GM19328 (cell line): ENCODE data around the gene OR51B4.
"Not testable (repeated sequence)": the region's sequence is repeated elsewhere in the genome, so short reads cannot be mapped to it uniquely, and the experiment has no call there.

Experiments used
- ATAC-seq: cut with Tn5 transposase; IDR thresholded peaks from one replicate; pipeline ENCODE4 v1.9.1; 2021; ENCODE audit warnings: mild to moderate bottlenecking, moderate library complexity; ENCODE audit not compliant: unreplicated experiment

The OR51B4 gene, protein sequence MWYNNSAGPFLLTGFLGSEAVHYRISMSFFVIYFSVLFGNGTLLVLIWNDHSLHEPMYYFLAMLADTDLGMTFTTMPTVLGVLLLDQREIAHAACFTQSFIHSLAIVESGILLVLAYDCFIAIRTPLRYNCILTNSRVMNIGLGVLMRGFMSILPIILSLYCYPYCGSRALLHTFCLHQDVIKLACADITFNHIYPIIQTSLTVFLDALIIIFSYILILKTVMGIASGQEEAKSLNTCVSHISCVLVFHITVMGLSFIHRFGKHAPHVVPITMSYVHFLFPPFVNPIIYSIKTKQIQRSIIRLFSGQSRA

DNA sequence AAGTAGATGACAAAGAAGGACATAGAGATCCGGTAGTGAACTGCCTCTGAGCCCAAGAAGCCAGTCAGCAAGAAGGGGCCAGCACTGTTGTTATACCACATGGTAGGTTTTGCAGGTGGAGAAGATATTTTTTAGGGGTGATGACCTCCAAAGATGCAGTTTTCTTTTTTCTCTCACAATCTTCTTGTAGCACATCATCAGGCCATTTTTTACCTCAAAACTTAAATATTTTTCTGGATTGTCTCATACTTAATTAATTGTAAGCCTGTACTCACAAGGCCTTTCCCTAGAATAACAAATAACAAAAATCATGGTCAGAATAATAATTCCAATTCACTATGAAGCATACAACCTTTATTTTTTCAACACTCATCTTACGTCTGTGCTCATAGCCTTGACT, at the start of gene OR51B4:
Gene OR51B4 (minus strand): TSS at position 101 of the 400 bp plus-strand sequence. CDS start 0 bp downstream, at position 101.
- ATAC-seq, result no peak

DNA sequence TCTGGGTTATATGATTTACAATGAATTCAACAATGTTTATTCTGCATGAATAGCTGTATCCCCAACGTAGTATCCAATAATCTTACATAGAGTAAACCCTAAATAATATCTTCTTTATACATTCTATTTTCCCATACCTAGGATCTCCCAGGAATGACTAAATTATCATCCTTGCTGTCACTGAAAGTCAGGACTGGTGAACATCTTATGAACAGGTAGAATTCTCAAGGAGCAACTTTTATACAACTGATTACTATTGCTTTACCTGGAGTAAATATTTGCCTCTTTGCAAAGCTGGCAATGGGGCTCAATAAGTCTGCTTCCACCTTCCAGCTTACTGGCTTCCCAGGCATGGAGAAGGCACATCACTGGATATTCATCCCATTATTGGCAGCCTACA, 49.5 kb upstream of the OR51B4 start, which contains the start of gene OR51B6:
Gene OR51B6 (plus strand): TSS at position 301 of the 400 bp plus-strand sequence. CDS start 0 bp downstream, at position 301.
- no peak for ATAC-seq

DNA sequence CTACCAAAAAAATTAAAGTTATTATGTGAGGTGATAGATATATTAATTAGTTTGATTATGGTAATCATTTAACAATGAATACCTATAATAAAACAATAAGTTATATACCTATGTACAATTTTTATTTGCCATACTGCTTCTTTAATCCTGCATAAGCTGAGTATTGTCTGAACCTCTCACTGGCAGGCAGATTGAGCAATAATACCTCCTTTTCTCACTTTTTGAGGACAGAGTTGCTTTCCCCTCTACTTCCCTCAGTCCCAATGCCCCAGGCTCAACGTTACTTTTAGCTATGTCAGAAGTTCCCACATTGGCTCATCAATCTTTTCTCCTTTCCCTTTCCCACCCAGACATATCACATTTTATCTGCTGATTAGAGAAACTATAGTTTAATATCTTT, 47.8 kb upstream of the OR51B4 start:
- no peak for ATAC-seq

DNA sequence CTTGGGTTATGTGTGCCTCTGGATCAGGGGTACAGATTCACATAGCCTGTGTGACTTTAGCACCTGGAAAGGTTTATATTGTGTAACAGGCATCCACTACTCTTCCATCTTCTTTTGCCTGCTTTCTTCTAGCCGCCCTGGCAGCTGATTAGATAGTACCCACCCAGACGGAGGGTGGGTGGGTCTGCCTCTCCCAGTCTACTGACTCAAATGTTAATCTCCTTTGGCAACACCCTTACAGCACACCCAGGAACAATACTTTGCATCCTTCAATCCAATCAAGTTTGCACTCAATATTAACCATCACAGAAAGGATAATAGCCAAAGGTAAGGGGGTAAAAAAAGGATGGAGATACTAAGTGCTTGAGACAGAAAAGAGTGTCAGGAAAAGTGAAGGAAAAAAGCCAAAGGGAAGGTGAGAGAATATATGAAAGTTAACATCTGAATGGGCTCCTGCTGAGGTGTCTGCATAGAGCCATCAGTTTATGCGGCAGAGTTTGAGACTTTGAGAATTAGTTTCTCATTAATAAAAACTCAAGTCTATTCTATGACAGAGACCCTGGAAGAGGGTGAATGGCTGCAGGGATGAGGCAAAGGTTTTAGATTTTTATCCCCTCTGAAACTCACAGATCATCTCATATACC, 46.9 kb upstream of the OR51B4 start:
- ATAC-seq, result no peak

DNA sequence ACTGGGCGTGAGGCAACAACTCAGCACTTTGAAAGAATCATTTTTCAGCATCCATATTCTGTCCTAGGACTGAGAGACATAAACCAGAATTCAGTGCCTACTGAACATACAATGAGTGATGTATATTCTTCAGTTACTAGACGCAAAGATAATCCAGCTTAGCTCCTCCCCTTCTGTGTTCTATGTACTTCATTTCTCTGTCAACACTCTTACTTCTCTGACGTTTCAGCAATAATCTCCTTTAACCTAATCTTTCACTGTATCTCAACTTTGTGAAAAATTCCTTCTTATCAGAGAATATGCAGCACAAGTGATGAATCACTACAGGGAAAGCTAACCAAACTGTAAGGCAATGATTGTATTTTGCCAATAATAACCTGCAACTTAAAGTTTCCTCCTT, 44.1 kb upstream of the OR51B4 start:
- no peak for ATAC-seq

DNA sequence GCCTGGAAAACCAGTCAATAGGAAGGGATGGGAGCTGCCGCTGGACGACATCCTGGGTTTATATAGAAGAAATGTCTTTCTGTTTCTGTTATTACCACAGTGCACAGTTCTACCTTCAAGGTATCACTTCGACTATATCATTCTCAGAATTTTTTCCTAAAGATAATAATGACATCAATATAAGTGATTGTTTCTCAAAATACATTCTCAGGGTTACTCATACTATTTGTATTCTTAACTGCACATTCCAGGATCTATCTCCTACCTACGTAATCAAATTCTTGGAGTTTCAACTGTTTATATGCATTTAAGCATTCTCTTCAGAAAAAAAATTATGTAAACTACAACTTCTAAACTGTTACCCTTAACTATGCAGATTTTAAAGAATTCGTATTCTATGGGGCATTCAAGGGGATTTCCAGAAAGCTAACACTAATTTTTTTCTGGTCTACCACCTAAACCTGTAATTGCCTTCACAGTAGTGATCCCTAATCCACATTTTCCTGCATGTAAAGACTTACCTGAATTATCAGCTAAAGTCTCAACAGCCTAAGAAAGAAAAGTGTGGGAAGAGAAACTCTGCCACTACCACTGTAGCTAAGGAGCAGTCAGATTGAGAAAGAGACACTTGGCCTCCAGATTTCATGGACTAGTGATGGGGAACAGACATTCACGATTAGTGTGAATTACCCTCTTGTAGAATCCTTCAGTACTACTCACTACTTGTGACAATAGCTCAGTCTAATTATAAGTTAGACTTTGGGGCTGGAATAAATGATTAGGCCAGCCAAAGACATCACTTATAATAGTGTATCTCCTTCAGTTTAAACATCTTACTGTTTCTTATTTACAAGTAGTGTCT, 42.0 kb upstream of the OR51B4 start, which contains the start of gene OR51B5:
Gene OR51B5 (minus strand): TSS at position 51 of the 862 bp plus-strand sequence. CDS start 0 bp downstream, at position 51.
- ATAC-seq, result no peak

DNA sequence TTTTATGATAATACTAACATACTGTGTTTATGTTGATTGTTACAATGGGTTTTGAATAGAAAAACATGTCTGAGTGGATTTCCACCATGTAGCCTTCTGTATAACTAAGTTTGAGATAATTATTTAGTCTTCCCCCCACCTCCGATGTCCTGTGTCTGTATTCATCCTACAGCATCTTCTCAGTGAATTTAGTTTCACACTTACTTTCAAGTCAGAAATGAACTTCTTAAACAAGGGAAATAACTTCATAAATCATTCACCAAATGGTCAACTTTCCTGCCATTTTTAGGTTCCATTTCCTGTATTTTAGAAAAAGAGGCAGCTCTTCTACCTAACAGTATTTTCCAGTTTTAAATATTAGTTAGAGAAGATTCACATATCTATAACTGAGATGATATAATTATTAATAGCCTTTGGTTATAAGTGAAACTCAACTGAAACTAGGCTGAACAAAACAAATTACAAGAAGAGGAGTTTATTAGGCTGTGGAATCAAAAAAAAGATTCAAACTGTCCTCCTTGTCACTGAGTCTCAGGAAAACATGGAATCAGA, 38.1 kb upstream of the OR51B4 start:
- no peak for ATAC-seq

DNA sequence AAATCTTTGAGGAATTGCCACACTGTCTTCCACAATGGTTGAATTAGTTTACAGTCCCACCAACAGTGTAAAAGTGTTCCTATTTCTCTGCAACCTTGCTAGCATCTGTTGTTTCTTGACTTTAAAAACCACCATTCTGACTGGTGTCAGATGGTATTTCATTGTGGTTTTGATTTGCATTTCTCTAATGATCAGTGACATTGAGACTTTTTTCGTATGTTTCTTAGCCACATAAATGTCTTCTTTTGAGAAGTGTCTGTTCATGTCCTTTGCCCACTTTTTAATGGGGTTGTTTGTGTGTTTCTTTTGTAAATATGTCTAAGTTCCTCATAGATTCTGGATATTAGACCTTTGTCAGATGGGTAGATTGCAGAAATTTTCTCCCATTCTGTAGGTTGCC, 35.5 kb upstream of the OR51B4 start:
- ATAC-seq, result not testable (repeated sequence)

DNA sequence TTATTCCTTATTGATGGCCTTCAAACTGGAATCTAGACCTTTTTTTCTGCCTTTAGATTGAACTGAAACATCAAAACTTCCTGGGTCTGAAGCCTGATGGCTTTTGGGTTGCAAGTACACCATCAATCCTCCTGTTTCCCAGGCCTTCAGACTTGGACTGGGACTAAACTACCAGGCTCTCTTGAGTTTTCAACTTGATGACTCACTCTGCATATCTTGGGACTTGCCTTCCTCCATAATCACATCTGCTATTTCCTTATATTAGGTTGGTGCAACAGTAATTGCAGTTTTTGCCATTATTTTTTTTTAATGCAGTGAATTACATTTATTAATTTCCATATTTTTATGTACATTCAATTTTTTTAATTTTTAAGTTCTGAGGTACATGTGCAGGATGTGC, 34.6 kb upstream of the OR51B4 start:
- no peak for ATAC-seq

DNA sequence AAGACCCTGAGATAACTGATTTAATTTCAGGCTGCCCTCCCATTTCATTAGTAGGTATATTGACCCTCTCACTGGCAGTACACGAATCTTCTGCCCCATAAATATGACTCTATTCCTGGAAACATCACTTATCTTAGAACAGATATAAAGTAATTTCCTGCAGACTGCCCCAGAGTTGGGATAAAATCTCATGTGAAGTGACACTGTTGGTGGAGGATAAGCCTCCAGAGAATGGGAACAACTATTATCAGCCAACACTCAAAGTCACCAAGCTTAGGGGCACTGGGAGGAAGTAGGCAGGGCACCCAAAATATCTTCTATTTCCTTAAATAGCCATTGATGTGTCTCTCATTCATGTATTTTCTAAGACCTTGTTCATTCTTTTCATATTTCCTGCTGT, 33.4 kb upstream of the OR51B4 start:
- ATAC-seq, result no peak

DNA sequence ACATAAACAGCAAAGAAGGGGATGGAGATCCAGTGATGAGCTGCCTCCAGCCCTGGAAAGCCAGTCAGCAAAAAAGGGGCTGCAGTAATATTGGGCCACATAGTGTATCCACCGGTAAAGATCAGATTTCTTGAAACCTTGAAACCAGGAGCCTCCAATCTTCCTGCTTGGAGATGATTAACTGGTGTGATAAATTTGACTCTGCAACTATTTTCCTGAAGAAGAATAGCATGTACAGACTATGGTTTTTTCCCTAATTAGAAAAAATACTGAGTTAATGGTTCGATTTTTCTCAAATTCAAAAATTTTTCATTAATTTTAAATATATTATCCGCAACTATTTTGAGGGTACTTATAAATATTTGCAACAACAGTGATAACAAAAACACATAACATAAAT, 22.5 kb upstream of the OR51B4 start, which contains the start of gene OR51B2:
Gene OR51B2 (minus strand): TSS at position 101 of the 400 bp plus-strand sequence. CDS start 0 bp downstream, at position 101.
- no peak for ATAC-seq

DNA sequence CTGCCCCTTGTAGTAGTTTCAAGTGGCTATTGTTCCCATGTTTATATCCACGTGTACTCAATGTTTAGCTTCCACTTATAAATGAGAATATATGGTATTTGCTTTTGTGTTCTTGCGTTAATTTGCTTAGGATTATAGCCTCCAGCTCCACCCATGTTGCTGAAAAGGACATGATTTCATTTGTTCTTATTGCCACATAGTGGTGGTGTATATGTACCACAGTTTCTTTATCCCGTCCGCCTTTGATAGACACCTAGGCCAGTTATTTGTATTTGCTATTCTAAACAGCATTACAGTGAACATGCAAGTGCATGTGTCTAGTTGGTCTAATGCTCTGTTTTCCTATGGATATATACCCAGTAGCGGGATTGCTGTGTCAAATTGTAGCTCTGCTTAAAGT, 15.5 kb upstream of the OR51B4 start:
- ATAC-seq, result no peak

DNA sequence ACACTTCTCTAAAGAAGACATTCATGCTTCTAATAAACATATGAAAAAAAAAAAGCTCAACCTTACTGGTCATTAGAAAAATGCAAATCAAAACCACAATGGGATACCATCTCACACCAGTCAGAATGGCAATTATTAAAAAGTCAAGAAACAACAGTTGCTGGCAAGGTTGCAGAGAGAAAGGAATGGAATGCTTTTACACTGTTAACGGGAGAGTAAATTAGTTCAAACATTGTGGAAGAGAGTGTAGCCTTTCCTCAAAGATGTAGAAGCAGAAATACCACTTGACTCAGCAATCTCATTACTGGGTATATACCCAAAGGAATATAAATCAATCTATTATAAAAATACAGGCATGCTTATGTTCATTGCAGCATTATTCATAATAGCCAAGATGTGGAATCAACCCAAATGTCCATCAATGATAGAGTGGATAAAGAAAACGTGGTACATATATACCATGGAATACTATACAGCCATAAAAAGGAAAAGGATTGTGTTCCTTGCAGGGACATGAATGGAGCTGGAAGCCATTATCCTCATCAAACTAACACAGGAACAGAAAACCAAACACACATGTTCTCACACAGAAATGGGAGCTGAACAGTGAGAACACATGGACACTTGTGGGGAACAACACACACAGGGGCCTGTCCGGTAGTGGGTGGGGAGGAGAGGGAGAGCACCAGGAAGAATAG, 11.7 kb upstream of the OR51B4 start:
- ATAC-seq, result not testable (repeated sequence)

DNA sequence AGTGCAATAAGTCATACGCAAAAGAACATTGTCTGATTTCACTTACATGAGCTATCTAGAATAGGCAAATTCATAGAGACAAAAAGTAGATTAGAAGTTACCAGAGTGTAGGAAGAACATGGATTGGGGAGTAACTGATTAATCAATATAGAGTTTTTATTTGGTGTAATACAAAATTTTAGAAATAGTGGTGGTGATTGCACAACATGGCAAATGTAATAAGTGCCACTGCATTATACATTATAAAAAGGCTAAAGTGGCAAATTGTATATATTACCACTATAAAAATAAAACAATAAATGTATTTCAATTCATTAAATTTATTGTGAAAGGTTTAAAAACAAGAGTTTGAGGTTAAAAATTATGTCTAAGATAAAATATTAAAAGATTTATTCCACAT, 8.7 kb upstream of the OR51B4 start:
- no peak for ATAC-seq

DNA sequence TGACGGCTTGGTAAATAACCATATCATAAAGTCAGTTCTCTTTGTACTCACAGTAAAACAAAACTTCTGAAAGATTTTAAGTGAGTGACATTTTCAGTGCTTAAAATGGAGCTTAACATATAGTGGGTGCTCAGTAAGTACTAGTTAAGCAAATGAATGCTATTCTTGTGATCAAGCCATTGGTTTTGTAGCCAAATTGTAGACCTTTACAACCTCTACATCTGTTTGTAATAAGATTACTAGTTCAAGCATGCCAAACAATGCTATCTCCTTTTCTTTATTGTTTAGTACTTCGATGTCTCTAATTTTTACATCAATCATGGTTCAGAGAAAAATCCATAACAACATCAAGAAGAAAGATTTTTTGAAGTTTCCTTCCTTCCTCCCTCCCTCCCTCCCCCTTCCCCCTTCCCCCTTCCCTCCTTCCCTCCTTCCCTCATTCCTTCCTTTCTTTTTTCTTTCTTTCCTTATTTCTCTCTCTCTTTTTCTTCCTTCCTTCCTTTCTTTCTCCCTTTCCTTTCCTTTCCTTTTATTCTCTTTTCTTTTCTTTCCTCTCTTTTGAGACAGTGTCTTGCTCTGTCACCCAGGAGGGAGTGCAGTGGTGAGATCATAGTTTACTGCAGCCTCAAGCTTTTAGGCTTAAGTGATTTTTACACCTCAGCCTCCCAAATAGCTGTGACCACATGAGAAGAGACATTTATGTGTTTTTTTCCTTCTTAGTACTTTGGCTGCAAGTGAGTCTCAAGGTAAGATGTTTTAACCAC, 5.7 kb upstream of the OR51B4 start:
- ATAC-seq, result no peak

DNA sequence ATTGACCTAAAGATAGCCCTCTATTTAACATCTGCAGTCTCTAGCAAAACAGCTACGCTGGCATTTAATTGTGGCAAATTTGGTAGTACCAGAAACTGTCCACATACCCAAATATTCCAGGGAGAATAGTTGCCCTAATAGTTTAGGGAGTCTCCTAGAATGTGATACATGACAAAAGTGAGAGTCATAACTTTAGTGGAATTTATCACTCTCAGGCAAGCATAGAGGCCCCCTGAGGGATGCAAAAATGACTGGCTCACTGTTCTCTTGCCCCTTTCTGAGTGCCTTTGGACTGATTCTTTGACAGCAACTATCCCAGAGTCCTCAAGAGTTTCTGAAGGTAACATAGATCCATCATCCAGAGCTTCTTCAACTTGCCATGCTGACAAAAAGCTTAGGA, 2.3 kb upstream of the OR51B4 start:
- no peak for ATAC-seq

DNA sequence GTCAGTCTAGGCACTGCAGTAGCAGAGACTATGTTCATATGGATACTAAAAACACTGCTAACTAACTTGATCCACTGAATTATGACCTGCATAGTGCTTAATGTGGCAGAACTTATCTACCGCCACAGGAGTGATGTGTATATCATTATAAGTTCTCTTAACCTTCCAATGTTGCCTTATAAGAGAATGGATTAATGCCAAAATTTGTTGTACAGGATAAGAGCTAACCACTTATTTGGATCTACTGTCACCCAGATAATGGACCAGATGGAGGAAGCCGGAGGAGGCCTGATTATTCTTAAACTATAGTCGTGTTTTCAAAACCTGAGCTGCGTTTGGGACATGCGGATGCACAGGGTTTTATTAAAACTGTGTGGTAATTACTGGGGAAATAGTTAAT, 1.9 kb upstream of the OR51B4 start:
- no peak for ATAC-seq

DNA sequence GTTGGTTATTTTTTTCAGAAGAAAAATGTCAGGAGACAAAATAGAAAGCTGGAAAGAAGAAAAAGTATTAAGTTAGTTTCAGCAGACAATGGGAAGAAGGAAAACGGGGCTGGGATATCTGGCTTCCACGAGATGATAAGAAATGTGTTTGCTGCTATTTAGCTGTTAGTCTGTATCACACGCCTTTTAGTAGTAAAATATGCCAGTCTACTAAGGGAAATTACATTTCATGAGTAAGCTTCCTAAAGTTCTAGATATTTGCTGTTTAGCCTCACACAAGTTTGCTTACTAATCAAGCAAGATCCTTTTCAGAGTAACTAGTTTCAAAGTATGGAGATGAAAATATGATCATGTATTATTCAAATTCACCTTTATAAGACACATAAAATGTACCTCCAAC, 1.5 kb downstream of the OR51B4 start:
- no peak for ATAC-seq

DNA sequence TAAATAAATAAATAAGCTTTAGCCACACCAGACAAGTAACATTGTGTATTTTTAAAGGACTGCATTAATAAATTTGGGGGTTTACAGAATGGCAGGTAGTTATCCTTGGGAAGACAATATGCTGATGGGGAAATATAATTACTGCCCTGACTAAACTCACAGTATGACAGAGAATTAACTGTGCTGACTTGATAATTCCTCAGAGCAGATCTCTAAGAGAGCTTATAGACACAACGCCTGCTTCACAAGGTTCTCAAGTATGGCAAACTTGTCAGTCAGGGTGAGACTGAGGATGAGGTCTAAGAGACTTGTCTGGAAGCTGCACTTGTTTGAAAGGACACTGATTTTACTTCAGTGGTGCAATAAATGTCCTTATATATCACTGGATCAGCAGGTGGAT, 3.3 kb downstream of the OR51B4 start:
- no peak for ATAC-seq
